ENCODE results near the gene ANKRD33. TPM values are rescaled to one million over a fixed set of nuclear protein-coding genes. Genes with fewer than 3 reads are reported as not detected.
A peak's percentile ranks its signal among the peaks of the same experiment; 100 is the strongest.

Gene ANKRD33
- total and polyA plus RNA-seq, 2 experiments from 2014 or later: 0.27 to 1.7 TPM

DNA sequence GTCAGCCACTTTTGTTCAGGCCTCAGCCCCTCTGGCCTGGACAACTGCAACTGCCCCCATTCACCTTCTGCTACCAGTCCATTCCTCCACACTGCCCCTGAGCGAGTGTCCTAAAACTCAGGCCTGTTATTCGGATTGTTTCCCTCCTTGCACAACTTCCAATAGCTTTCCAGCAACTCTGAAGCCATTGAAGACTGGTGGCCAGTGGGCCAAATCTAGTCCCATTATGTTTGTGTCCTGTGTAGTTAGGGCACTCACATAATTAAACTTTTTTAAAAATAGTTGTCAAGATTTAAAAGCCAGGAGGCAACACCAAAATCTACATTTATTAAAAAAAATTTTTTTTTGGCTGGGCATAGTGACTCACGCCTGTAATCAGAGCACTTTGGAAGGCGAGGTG, 21.6 kb upstream of the ANKRD33 start:
- Histone ChIP-seq H4K20me1 (replicated peaks; ENCODE audit: insufficient read depth) (no peaks in the 10 kb centered on the region), H3K79me2 (replicated peaks; ENCODE audit: insufficient read depth) (no peaks in the 10 kb centered on the region), H3K36me3 (ENCODE audit: insufficient read depth) (no peaks in the 10 kb centered on the region), H3K4me2 (peak overlapping the region; percentile 52), H3K27me3 (ENCODE audit: insufficient read depth) (peaks cover 57% of the 10 kb centered on the region), H3K9me2 (ENCODE audit: insufficient read depth) (no peaks in the 10 kb centered on the region), H2AFZ (no peak overlapping the region), H3K4me1 (ENCODE audit: insufficient read depth) (peaks cover 75% of the 10 kb centered on the region), H3K4me3 (no peak overlapping the region), H3K27ac (ENCODE audit: low read depth) (no peak overlapping the region; the same call in 1 of the 2 replicates), H3F3A (replicated peaks; ENCODE audit: low read depth) (peaks cover 45% of the 10 kb centered on the region)
- Mint-ChIP-seq H3K36me3 (ENCODE audit: low read depth) (no peaks in the 10 kb centered on the region), H3K27me3 (ENCODE audit: insufficient read depth, low read depth, poor library complexity) (peaks cover 44% of the 10 kb centered on the region), H3K4me1 (peaks cover 74% of the 10 kb centered on the region), H3K9me3 (no peaks in the 10 kb centered on the region; the same call in 2 of the 3 replicates), H3K27ac (no peak overlapping the region), H3K4me3 (peak overlapping the region; percentile 34; the same call in 1 of the 3 replicates)
- TF ChIP-seq POLR2AphosphoS5 (IDR thresholded peaks at IDR 0.05; ENCODE audit: low read depth) (no peak), STAT1 (IDR thresholded peaks at IDR 0.05; ENCODE audit: unreplicated experiment) (no peak), NANOG (IDR thresholded peaks at IDR 0.05; ENCODE audit: borderline replicate concordance) (no peak), ZNF114 (CRISPR knock-in tag; IDR thresholded peaks at IDR 0.05) (no peak), ZNF331 (CRISPR knock-in tag; IDR thresholded peaks at IDR 0.05; ENCODE audit: low read depth) (no peak), ZNF462 (CRISPR knock-in tag; IDR thresholded peaks at IDR 0.05) (no peak), EZH2 (IDR thresholded peaks at IDR 0.05; ENCODE audit: low read depth, unreplicated experiment) (no peak), JUNB (IDR thresholded peaks at IDR 0.05; ENCODE audit: unreplicated experiment) (no peak), CREB1 (CRISPR knock-in tag; IDR thresholded peaks at IDR 0.05; ENCODE audit: low read depth) (no peak), CTCF (conservative IDR thresholded peaks at IDR 0.05; ENCODE audit: low read depth in 2 of 2) (no peak), EZH2phosphoT487 (IDR thresholded peaks at IDR 0.05; ENCODE audit: unreplicated experiment) (no peak)
- TF ChIP-seq, protein P1, sequence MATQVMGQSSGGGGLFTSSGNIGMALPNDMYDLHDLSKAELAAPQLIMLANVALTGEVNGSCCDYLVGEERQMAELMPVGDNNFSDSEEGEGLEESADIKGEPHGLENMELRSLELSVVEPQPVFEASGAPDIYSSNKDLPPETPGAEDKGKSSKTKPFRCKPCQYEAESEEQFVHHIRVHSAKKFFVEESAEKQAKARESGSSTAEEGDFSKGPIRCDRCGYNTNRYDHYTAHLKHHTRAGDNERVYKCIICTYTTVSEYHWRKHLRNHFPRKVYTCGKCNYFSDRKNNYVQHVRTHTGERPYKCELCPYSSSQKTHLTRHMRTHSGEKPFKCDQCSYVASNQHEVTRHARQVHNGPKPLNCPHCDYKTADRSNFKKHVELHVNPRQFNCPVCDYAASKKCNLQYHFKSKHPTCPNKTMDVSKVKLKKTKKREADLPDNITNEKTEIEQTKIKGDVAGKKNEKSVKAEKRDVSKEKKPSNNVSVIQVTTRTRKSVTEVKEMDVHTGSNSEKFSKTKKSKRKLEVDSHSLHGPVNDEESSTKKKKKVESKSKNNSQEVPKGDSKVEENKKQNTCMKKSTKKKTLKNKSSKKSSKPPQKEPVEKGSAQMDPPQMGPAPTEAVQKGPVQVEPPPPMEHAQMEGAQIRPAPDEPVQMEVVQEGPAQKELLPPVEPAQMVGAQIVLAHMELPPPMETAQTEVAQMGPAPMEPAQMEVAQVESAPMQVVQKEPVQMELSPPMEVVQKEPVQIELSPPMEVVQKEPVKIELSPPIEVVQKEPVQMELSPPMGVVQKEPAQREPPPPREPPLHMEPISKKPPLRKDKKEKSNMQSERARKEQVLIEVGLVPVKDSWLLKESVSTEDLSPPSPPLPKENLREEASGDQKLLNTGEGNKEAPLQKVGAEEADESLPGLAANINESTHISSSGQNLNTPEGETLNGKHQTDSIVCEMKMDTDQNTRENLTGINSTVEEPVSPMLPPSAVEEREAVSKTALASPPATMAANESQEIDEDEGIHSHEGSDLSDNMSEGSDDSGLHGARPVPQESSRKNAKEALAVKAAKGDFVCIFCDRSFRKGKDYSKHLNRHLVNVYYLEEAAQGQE (IDR thresholded peaks at IDR 0.05; ENCODE audit: unreplicated experiment): no peak
- TF ChIP-seq, protein P2, sequence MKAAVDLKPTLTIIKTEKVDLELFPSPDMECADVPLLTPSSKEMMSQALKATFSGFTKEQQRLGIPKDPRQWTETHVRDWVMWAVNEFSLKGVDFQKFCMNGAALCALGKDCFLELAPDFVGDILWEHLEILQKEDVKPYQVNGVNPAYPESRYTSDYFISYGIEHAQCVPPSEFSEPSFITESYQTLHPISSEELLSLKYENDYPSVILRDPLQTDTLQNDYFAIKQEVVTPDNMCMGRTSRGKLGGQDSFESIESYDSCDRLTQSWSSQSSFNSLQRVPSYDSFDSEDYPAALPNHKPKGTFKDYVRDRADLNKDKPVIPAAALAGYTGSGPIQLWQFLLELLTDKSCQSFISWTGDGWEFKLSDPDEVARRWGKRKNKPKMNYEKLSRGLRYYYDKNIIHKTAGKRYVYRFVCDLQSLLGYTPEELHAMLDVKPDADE (IDR thresholded peaks at IDR 0.05): no peak
- ATAC-seq: no peak
- DNase-seq (ENCODE audit: low spot score): no peak
